Stimulated activated CD8-positive, alpha-beta memory T cell treated with anti-CD3 and anti-CD28 coated beads, Interleukin-7, amount 100 ng/mL, for 1 hour (primary cell): ENCODE measurements around the gene UBE2Q2.
"Not testable (repeated sequence)": the region's sequence is repeated elsewhere in the genome, so short reads cannot be mapped to it uniquely, and the experiment has no call there.

Experiments
- DNase-seq, 2 donors: peaks; one replicate each; pipeline ENCODE4 v3.0.0-alpha.2; 2020; ENCODE audit warnings: low read depth in 2 of 2

Gene UBE2Q2

DNA sequence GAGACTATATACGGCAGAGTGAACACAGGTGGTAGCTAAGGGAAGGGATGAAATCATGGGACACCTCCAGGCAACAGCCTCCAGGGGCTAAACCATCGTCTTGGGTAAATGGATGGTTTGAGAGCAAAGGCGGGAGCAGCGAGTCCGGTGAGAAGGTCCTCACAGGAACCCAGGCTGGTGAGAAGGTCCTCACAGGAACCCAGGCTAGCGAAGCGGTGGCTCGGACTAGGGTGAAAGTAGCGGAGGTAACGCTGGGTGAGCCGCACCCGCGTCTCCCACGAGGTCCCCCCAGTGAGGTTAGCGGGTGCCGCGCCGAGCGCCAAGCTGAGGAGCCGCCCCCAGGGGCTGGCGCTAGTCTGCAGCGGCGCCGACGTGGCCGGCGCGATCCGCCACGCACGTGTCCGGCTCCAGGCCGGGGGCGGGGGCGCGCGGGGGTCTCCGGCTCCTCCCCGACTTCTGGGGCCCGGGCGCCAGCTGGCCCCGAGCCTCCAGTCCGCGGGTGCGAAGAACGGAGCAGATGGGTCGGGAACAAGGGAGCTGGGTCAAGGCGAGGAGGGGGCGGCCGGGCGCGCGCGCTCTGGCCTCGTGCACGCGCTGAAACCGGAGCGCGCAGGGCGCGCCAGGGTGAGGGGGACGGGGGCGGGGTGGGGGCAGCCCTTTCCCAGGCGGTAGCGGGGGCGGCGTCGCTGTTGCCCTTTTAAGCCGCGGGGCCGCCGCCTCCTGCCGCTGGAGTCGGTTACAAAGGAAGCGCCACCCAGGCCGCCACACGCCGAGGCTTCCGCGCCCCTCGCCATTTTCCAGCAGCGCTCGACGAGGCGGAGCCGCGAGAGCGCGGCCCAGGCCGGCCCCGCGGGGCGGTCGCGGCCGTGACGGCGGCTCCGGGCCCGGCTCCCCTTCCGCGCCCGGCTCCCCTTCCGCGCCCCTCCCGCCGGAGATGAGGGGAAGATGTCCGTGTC is at the start of gene UBE2Q2:
UBE2Q2 (plus strand) TSS at position 726 of the 956 bp plus-strand sequence; CDS start at position 946, 220 bp downstream.
- peak; percentile 48 to 49 for DNase-seq

GRCh38 chr15:75796321-75796720 is 46.9 kb upstream of the UBE2Q2 start:
- no peak for DNase-seq

DNA sequence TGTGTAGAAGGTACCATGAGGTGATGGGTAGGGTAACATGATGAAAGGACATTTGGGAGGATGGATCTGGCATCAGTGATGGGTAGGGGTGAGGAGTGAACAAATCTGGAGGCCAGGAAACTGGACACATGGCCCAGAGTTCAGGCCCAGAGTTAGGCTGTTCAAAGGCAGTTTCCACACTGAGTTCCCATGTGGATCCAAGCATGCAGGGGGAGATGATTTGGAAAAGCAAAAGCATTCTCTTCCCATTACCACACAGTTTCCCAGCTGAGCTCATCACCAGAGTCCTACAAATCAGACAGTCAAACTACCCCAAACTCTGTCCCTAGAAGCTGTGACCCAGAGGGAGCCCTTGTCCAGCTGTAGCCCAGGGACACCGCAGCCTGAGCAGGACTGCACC is 46.1 kb upstream of the UBE2Q2 start:
- DNase-seq, result not testable (repeated sequence)

DNA sequence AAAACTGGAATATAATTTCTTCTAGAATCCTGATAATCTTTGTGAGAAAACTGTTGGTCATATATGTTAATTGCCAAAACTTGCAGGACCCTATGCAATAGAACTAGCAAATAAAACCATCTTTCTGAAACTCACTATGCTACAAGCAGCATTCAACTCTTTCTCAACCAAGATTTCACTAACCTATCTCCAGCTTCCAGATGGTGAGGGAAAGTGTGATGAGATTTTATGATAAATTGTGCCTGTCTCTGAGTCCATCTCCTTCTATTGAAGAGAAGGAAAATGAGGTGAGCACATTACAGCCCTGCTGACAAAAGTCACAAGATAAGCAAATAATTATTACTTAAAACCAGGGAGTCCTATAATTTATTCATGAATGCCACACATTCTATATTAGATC is 44.1 kb upstream of the UBE2Q2 start:
- DNase-seq, result no peak

DNA sequence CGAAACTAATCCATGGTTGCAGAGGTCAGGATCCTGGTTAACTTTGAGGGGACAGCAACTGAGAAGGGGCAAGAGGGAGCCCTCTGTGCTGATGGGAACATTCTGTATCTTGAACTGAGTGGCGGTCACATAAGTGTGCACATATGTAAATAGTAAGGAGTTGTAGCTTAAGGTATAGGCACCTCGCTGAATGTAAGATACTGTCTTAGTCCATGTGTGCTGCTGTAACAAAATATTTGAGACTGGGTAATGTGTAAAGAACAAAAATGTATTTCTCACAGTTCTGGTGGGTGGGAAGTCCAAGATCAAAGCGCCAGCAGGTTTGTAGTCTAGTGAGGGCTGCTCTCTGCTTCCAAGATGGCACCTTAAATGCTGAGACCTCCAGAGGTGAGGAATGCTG is 42.8 kb upstream of the UBE2Q2 start:
- DNase-seq, result not testable (repeated sequence)

- DNase-seq, result peak; percentile 52 to 63
Observed at GRCh38 chr15:75801859-75802593, 41.2 kb upstream of the UBE2Q2 start.

- DNase-seq, result not testable (repeated sequence)
Observed at GRCh38 chr15:75807486-75807885, 35.8 kb upstream of the UBE2Q2 start.

GRCh38 chr15:75808009-75808408 is 35.2 kb upstream of the UBE2Q2 start:
- not testable (repeated sequence) for DNase-seq

- DNase-seq, result no peak
Observed at GRCh38 chr15:75808563-75808962, 34.7 kb upstream of the UBE2Q2 start.

- no peak for DNase-seq
Observed at GRCh38 chr15:75809986-75810750, 33.1 kb upstream of the UBE2Q2 start.

DNA sequence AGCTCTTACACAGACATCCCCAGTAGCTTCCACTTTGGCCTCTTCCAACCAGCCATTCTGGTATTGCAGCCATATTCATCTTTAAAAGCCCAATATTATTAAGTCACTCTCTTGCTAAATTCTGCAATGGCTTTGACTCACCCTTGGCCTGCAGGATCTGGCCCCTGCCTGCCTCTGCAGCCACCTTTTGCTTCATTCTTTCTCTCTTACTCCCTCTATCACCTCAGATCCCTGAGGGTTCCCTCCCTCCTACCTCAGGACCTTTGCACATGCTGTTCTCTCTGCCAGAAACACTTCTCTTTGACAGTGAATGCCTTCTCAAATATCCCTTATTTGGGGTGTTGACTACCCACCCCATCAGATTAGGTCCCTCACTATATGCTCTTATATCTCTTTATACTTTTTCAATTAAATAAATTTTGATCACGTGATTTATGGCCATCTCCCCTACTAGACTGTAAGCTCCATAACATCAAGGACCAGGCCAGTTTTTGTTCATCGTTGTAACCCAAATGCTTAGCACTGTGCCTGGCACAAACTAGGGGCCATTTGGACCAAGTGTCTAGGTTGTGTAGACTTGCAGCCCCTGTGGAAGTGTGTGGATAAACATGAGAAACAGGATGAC is 32.3 kb upstream of the UBE2Q2 start:
- no peak for DNase-seq

DNA sequence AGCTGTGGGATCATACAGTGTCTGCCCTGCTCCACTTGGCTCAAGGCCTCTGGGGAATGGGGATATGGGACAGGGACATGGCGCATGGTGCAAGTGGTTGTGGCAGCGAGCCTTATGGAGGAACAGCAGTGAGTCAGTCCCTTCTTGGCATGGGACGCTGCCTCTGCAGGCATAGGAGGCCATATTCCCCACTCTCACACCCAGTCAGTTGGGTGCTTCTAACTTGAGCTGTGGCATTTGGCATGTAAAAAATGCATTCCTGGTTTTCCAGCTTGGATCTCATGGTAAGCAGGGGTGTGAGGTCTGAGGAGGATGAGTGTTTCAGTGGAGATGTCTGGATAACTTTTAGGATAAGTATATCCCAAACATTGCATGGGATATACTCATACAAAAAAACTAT is 31.6 kb upstream of the UBE2Q2 start:
- no peak for DNase-seq

DNA sequence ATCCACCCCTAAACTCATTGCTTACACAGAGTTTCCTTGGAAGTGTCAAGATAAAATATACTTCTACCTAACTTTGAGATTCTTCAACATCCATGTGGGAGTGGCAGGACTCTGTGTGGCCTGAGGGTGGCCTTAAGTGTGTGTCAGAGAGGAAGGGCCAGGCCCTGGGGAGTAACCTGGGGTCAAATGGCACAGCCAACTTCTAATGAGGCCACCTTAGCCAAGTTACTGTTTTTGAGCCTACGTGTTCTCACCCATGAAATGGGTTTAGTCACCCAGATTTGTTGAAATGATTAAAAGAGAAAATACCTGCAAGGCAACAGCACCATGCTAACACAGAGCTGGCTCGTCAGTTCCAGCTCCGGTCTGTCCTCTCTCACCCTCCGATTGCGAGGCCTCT is 28.5 kb upstream of the UBE2Q2 start:
- DNase-seq, result no peak

DNA sequence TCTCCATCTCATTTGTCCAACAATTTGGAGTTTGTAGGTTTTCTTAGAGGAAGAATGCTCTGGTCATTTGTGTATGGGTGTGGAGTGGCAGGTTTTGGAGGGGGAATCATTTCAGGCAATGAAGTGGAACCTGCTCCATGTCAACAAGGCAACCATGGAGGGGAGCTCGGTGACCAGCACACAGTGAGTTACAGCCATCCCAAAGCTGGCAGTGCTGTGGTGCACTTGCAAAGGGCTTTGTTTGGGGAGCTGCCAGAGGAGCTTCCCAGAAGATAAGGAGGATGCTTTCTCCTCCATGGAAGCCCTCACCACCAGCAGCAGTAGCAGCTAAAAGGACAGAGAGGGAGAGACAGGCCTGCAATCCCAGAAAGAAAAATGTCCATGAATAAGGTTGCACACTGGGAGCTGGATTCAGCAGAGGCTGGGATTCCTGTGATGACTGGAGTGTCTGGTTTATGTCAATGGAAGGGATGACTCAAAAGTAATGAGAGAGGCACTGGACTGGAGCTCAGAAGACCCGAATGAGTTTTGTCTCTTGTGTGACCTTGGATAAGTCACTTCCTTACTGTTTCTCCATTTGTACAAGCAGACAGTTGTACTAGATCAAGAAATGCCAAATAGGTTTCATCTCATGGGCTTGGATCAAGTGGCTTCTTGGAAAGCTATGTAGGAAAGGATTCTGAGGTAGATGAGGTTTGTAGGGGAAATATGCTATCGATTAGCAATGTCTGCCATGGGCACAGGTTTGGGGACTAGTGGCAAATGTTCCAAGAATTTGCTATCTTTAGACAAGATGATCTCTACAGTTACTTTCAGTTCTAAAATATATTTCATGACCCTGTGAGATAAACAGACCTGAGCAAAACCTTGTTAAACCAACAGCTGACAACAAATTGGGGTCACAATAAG is 27.2 kb upstream of the UBE2Q2 start:
- DNase-seq, result no peak

DNA sequence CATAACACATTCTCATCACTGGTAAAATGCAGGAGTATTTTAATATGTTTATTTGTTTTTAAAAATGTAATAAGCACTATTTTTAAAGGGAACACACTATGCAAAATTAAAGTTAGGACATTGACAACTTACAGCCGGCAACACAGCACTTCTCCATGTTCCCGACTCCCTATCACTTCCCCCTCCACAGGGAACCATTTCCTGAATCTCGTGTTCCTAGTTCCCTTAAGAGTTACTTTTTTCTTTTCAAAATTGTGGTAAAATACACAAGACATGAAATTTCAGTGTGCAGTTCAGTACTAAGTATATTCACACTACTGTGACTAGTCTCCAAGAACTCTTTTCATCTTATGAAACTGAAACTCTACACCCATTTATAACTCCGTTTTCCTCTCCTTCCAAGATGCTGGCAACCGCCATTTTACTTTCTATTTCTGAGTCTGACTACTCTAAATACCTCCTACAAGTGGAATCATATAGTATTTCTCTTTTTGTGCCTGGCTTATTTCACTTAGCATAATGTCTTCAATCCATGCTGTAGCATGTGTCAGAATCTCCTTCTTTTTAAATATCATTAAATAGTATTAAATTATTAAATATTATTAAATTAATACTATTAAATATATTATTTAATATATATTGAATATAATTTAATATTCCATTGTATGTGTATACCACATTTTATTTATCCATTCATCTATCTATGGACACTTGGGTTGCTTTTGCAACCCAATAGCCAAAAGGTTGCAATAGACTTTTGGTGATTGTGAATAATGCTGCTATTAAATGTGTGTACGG is 25.9 kb upstream of the UBE2Q2 start:
- no peak for DNase-seq

- DNase-seq, result no peak
Observed at GRCh38 chr15:75820206-75820605, 23.0 kb upstream of the UBE2Q2 start.

DNA sequence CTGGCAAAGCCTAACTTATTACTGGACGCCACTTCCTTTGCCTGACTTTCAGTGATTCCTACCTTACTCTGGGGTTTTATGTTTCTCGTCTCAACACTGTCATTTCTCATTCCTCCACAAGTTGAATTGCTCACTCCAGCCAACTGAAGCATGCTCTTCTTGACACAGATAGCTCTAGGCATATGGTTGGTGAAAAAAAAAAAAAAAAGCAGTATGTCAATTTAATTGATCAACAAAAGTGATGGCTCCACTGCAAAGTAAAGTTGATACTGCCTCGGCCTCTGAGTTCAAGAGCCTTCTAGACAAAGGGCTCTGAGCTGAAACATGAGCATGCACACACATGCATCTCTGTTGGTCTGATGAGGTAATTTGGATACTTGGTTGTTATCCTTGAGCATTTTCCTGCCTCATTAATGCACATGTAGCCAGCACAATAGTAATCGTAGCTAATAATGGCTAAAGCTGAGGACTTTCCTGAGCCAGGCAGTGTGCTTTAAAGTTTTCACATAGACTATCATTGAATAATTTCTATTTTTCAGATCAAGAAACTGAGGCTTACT is 21.4 kb upstream of the UBE2Q2 start:
- DNase-seq, result no peak

DNA sequence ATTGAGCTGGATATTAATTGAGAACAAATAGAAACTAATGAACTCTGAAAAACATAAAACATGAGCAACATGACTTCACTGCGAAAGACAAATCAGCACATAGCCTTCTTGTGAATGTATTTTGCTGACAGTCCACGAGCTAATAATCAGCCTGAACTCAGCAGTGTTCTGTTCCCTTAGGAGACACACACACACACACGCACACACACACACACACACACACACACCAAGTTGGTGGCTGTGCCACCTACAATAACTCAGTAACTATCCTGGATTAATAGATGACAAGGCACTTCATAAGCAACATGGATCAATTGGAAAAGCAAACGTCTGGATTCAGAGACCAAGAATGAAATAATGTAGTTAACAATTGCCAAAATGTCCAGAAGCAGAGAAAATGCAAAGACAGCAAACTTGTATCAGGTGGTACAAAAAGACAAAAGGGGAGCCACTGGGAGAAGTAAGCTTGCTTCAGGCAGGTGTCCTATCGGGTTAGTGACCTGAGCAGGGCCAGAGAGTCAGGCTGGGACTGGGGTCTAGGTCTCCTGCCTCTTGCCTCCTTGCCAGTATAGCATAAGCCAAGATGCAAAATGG is 20.5 kb upstream of the UBE2Q2 start:
- no peak for DNase-seq
